IgD-negative memory B cell (primary cell): ENCODE data around the gene PRKCA. TPM values are rescaled to one million over a fixed set of nuclear protein-coding genes. Genes with fewer than 3 reads are reported as not detected.
A peak's percentile ranks its signal among the peaks of the same experiment; 100 is the strongest.

Experiments used
- H3K27ac Mint-ChIP-seq, 3 donors: one replicate each; pipeline ENCODE4 v1.8.0; 2020 to 2022; ENCODE audit warnings: mild to moderate bottlenecking in 3 of 3, mixed read lengths in 3 of 3, moderate library complexity in 1 of 3
- H3K27me3 Mint-ChIP-seq: one replicate; pipeline ENCODE4 v1.8.0; 2021; ENCODE audit warnings: mixed read lengths
- H3K36me3 Mint-ChIP-seq: one replicate; pipeline ENCODE4 v1.8.0; 2020; ENCODE audit warnings: mild to moderate bottlenecking, mixed read lengths
- H3K4me1 Mint-ChIP-seq, 3 donors: one replicate each; pipeline ENCODE4 v1.8.0; 2020 to 2022; ENCODE audit warnings: mixed read lengths in 3 of 3, mild to moderate bottlenecking in 1 of 3
- H3K4me3 Mint-ChIP-seq, 4 donors: one replicate each; pipeline ENCODE4 v1.8.0; 2020 to 2022; ENCODE audit warnings: mild to moderate bottlenecking in 4 of 4, mixed read lengths in 4 of 4, moderate library complexity in 3 of 4
- H3K9me3 Mint-ChIP-seq, 3 donors: one replicate each; pipeline ENCODE4 v1.8.0; 2020 to 2021; ENCODE audit warnings: mixed read lengths in 3 of 3, mild to moderate bottlenecking in 1 of 3
- polyA plus RNA-seq: library from polyadenylated mRNA; unstranded; fragments of 300-500 nt; fragmentation: Illumina TruSeq; gene quantifications from one replicate; pipeline ENCODE4 v1.2.3, GENCODE V29; 2021

The PRKCA gene
- polyA plus RNA-seq, 1 donor from 2014 or later: 0.14 TPM

- H3K4me3 Mint-ChIP-seq: no peak overlapping the region
- peaks cover 0 to 5% (median 0%) of the 10 kb centered on the region in 3 donors for H3K9me3 Mint-ChIP-seq
- H3K36me3 Mint-ChIP-seq: no peaks in the 10 kb centered on the region
- H3K27ac Mint-ChIP-seq: no peak overlapping the region
- peaks cover 1% of the 10 kb centered on the region for H3K27me3 Mint-ChIP-seq
- H3K4me1 Mint-ChIP-seq: peaks cover 0 to 4% (median 0%) of the 10 kb centered on the region in 3 donors
These were observed 124.7 kb downstream of the PRKCA start for GRCh38 chr17:66427134-66427533.

- Mint-ChIP-seq H3K9me3 (peaks cover 0 to 5% (median 0%) of the 10 kb centered on the region in 3 donors), H3K36me3 (no peaks in the 10 kb centered on the region), H3K4me3 (no peak overlapping the region), H3K27me3 (peaks cover 1% of the 10 kb centered on the region), H3K27ac (no peak overlapping the region), H3K4me1 (peaks cover 0 to 4% (median 0%) of the 10 kb centered on the region in 3 donors)
These were observed 127.3 kb downstream of the PRKCA start for GRCh38 chr17:66429680-66430079.

- Mint-ChIP-seq H3K9me3 (peaks cover 0 to 3% (median 0%) of the 10 kb centered on the region in 3 donors), H3K4me3 (no peak overlapping the region), H3K36me3 (no peaks in the 10 kb centered on the region), H3K27me3 (peaks cover 1% of the 10 kb centered on the region), H3K4me1 (peaks cover 0 to 2% (median 0%) of the 10 kb centered on the region in 3 donors), H3K27ac (no peak overlapping the region)
These were observed 128.7 kb downstream of the PRKCA start for GRCh38 chr17:66430846-66431795.

DNA sequence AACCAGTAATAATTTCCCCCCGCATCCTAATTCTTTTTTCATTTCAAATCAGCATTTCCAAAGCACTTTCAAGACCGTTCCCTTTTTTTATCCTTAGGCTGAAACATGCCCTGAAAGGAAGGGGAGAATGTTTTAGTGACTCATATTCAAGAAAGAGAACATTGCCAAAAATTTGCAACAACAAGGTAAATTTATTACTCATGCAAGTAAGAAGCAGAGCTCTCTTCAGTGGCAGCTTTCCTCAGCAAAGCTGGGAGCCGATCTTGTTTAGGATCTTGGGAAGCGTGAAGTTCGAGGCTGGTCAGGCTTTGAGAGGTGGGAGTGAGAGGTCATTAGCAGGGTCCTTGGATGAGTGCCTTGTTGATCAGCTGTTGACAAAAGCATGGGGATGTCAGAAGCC lies 129.5 kb downstream of the PRKCA start:
- no peak overlapping the region for H3K4me3 Mint-ChIP-seq
- no peak overlapping the region for H3K27ac Mint-ChIP-seq
- no peaks in the 10 kb centered on the region for H3K36me3 Mint-ChIP-seq
- H3K4me1 Mint-ChIP-seq: no peaks in the 10 kb centered on the region
- H3K27me3 Mint-ChIP-seq: peaks cover 1% of the 10 kb centered on the region
- no peaks in the 10 kb centered on the region for H3K9me3 Mint-ChIP-seq

DNA sequence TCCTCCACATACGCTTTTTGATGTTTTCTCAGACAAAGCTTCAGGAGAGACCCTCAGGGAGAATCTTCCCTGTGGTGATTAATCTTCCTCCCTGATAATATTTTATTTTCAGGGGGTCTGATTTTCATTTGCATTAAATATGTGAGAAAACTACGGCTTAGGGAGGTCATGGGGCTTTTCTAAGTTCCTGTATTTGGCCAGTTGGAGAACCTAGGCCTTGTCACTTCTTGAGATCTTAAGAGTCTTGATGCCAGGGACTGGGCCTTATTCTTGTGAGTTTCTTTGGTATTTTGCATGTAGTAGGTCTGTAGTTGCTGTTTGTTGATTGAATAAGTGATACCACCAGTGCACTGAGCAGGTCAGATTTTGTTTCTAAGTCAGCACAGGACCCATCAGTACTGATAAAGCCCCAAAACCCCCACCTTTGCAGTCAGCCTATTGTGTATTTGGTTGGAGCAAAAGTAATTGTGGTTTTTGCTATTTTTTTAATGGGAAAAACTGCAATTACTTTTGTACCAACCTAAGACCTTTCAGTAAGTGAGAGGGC lies 130.1 kb downstream of the PRKCA start:
- H3K4me3 Mint-ChIP-seq: no peak overlapping the region
- no peaks in the 10 kb centered on the region for H3K36me3 Mint-ChIP-seq
- peaks cover 1% of the 10 kb centered on the region for H3K27me3 Mint-ChIP-seq
- no peak overlapping the region for H3K27ac Mint-ChIP-seq
- H3K9me3 Mint-ChIP-seq: no peaks in the 10 kb centered on the region
- H3K4me1 Mint-ChIP-seq: no peaks in the 10 kb centered on the region

- no peak overlapping the region for H3K4me3 Mint-ChIP-seq
- no peaks in the 10 kb centered on the region for H3K4me1 Mint-ChIP-seq
- peaks cover 1% of the 10 kb centered on the region for H3K27me3 Mint-ChIP-seq
- no peak overlapping the region for H3K27ac Mint-ChIP-seq
- no peaks in the 10 kb centered on the region for H3K36me3 Mint-ChIP-seq
- peaks cover 0 to 2% (median under 1%) of the 10 kb centered on the region in 3 donors for H3K9me3 Mint-ChIP-seq
These were observed 130.7 kb downstream of the PRKCA start for GRCh38 chr17:66432996-66433551.

DNA sequence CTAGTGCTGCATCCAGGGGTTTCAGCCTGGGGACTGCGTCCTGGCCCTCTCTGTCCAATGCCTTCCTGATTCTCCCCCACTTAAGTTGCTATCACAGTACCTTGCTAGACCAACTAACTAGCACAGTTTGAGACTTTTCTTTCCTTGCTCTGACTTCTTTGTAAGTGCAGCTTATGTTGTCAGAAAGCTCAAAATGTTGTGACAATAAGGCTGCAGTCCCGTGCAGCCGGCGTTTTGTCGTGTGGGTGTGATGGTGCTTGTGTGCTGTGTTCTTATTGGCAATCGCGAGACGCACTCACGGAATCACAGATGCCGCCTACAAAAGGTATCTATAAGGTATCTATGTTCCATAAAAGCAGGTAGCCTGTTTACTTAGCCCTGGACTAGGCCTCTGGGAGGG lies 132.8 kb downstream of the PRKCA start:
- Mint-ChIP-seq H3K36me3 (no peaks in the 10 kb centered on the region), H3K4me1 (peaks cover 0 to 2% (median 0%) of the 10 kb centered on the region in 3 donors), H3K27me3 (peaks cover 1% of the 10 kb centered on the region), H3K27ac (no peak overlapping the region), H3K4me3 (no peak overlapping the region), H3K9me3 (peaks cover 0 to 3% (median 2%) of the 10 kb centered on the region in 3 donors)

GRCh38 chr17:66436631-66437030 lies 134.2 kb downstream of the PRKCA start:
- no peaks in the 10 kb centered on the region for H3K27me3 Mint-ChIP-seq
- H3K4me1 Mint-ChIP-seq: peaks cover 6 to 11% (median 7%) of the 10 kb centered on the region in 3 donors
- peaks cover 0 to 3% (median 2%) of the 10 kb centered on the region in 3 donors for H3K9me3 Mint-ChIP-seq
- H3K27ac Mint-ChIP-seq: no peak overlapping the region
- H3K4me3 Mint-ChIP-seq: no peak overlapping the region
- no peaks in the 10 kb centered on the region for H3K36me3 Mint-ChIP-seq

GRCh38 chr17:66437476-66438026 lies 135.1 kb downstream of the PRKCA start:
- Mint-ChIP-seq H3K27me3 (peaks cover 4% of the 10 kb centered on the region), H3K4me3 (no peak overlapping the region), H3K4me1 (peaks cover 9 to 21% (median 14%) of the 10 kb centered on the region in 3 donors), H3K36me3 (no peaks in the 10 kb centered on the region), H3K27ac (no peak overlapping the region), H3K9me3 (peaks cover 0 to 3% (median 2%) of the 10 kb centered on the region in 3 donors)

DNA sequence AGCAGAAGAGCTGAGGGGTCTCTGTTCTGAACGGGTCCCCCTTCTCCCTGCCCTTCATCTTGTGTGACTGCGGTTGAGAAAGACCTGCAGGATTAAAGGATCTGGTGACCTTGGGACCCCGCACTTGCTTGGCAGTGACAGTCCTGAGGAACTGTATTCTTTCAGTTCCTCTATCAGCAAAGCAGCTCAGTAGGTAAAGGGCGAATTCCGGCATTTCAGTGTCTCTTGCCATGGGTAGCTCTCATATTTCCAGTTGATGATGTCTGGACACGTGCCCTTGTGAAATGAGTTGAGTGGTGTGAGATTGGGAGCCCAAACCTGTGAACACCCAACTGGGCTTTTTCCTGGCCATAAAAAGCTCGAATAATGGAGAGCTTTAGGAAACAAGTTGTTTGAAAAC lies 135.7 kb downstream of the PRKCA start:
- H3K27ac Mint-ChIP-seq: no peak overlapping the region

GRCh38 chr17:66441101-66441661 lies 138.8 kb downstream of the PRKCA start:
- H3K36me3 Mint-ChIP-seq: no peaks in the 10 kb centered on the region
- H3K27me3 Mint-ChIP-seq: peaks cover 8% of the 10 kb centered on the region
- H3K27ac Mint-ChIP-seq: no peak overlapping the region
- H3K4me3 Mint-ChIP-seq: peak overlapping the region in 3 of 4 donors; percentile 23 to 88 (median 82)
- H3K9me3 Mint-ChIP-seq: peaks cover 0 to 3% (median 2%) of the 10 kb centered on the region in 3 donors
- H3K4me1 Mint-ChIP-seq: peaks cover 15 to 30% (median 25%) of the 10 kb centered on the region in 3 donors

More for the DNA sequence above, 135.7 kb downstream of the PRKCA start:
- Mint-ChIP-seq H3K27me3 (peaks cover 6% of the 10 kb centered on the region), H3K9me3 (peaks cover 0 to 3% (median 2%) of the 10 kb centered on the region in 3 donors), H3K4me1 (peaks cover 13 to 26% (median 18%) of the 10 kb centered on the region in 3 donors), H3K4me3 (no peak overlapping the region), H3K36me3 (no peaks in the 10 kb centered on the region)

DNA sequence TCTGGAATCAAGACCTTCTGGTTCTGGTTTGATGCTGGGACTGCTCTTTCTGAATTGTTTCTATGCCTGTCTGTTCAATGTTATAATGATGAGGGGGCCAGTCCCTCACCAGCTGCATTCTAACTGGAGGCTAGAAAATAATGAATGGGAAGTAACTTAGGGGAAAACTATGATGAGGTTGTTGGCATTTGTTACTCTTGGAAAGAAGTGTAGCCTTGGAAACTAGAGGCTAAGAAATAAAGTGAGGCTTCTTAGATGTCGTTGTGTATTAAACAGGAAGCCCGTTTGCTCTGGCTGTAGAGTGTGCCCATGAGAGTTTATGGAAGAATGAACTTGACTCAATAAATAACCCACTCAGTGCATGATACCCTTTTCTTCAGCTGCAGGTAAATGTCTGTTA lies 140.8 kb downstream of the PRKCA start:
- peaks cover 15 to 30% (median 25%) of the 10 kb centered on the region in 3 donors for H3K4me1 Mint-ChIP-seq
- H3K4me3 Mint-ChIP-seq: peak overlapping the region in 1 of 4 donors; percentile 31
- H3K27ac Mint-ChIP-seq: no peak overlapping the region
- H3K27me3 Mint-ChIP-seq: peaks cover 8% of the 10 kb centered on the region
- H3K36me3 Mint-ChIP-seq: no peaks in the 10 kb centered on the region
- peaks cover 0 to 2% (median 0%) of the 10 kb centered on the region in 3 donors for H3K9me3 Mint-ChIP-seq

DNA sequence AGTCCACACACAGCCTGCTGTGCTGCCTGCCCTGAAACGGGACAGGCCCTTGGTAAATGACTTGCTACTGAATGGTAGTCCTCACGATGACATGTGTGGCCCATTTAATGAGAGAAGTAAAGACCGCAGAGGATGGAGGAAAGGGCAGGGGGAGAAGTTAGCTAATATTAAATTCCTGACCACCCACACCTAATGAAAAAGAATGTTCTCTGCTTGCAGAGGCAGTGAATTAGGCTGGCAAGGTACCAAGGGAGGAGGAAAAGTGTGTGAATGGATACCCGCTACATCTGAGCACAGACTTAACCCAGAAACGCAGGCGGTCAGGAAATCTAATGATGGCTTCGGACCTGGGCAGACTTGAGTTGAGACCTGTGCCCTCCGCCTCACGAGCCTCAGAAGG lies 141.2 kb downstream of the PRKCA start:
- Mint-ChIP-seq H3K27ac (no peak overlapping the region), H3K27me3 (peaks cover 8% of the 10 kb centered on the region), H3K9me3 (no peaks in the 10 kb centered on the region), H3K36me3 (no peaks in the 10 kb centered on the region), H3K4me3 (peak overlapping the region in 1 of 4 donors; percentile 31), H3K4me1 (peaks cover 15 to 30% (median 25%) of the 10 kb centered on the region in 3 donors)

DNA sequence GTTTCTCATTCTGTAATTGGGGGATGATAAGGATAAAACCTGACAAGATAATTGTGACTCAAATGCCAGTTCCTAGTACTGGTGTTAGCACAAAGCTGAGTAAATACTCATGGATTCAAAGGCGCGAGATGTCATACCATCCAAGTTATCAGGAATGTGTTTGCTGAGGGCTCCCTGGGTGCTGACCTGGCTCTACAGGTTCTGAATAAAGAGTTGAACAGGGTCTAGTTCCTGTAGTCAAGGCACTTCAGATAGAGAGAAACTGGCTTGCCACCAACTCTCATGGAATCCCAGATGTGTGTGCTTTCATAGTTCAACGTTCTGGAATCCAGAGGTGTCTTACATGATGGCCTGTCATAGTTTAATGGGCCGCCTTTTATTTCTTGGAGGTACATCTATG lies 141.6 kb downstream of the PRKCA start:
- H3K36me3 Mint-ChIP-seq: no peaks in the 10 kb centered on the region
- H3K27ac Mint-ChIP-seq: no peak overlapping the region
- H3K27me3 Mint-ChIP-seq: peaks cover 8% of the 10 kb centered on the region
- H3K9me3 Mint-ChIP-seq: no peaks in the 10 kb centered on the region
- peaks cover 15 to 30% (median 25%) of the 10 kb centered on the region in 3 donors for H3K4me1 Mint-ChIP-seq
- no peak overlapping the region for H3K4me3 Mint-ChIP-seq
